K562 (cell line): Measurements from ENCODE around the gene ARG1. TPM values are rescaled to one million over a fixed set of nuclear protein-coding genes. Genes with fewer than 3 reads are reported as not detected.
A peak's percentile ranks its signal among the peaks of the same experiment; 100 is the strongest.

Experiments
- CBX2 ChIP-seq: fragments of 200-600 bp; sonication (generic); IDR thresholded peaks from one replicate; pipeline ENCODE4 v1.6.1; 2012; ENCODE audit warnings: mild to moderate bottlenecking, low read length, inconsistent platforms; ENCODE audit not compliant: insufficient read depth, poor library complexity, severe bottlenecking
- KLF6 ChIP-seq: fragments of 250-450 bp; sonication (Bioruptor Pico); IDR thresholded peaks from 2 replicates; pipeline ENCODE4 v1.4.0; 2020; ENCODE audit warnings: mild to moderate bottlenecking, moderate library complexity, borderline replicate concordance
- MCM3 ChIP-seq: fragments of 450-650 bp; IDR thresholded peaks from 2 replicates; pipeline ENCODE4 v1.6.1; 2016
- MTA2 ChIP-seq: fragments of 450-650 bp; IDR thresholded peaks from 2 replicates; pipeline ENCODE4 v1.6.1; 2016; ENCODE audit warnings: low read depth
- NCOA4 ChIP-seq: fragments of 450-650 bp; IDR thresholded peaks from 2 replicates; pipeline ENCODE4 v1.6.1; 2018; ENCODE audit warnings: mild to moderate bottlenecking; ENCODE audit not compliant: partially characterized antibody
- POLR2AphosphoS5 ChIP-seq: IDR thresholded peaks from 2 replicates; pipeline ENCODE4 v1.6.1; 2011; ENCODE audit warnings: mild to moderate bottlenecking, low read depth, low read length, moderate library complexity; ENCODE audit not compliant: control insufficient read depth, insufficient read depth
- RAD21 ChIP-seq, 2 experiments: fragments of 250-450 bp in 1 of 2; fragments of 450-650 bp in 1 of 2; sonication (Bioruptor Pico) in 1 of 2; formaldehyde crosslinking in 1 of 2; IDR thresholded peaks in 1 of 2; conservative IDR thresholded peaks in 1 of 2; 2 replicates each; pipeline versions ENCODE4 v1.4.0 to v1.8.0; 2020 to 2022; ENCODE audit warnings: mild to moderate bottlenecking in 2 of 2, moderate library complexity in 1 of 2
- SP1 ChIP-seq: sonication (generic); formaldehyde crosslinking; IDR thresholded peaks from 2 replicates; pipeline ENCODE4 v1.8.1; 2022; ENCODE audit warnings: mild to moderate bottlenecking, missing genetic modification reagents
- STAT5B ChIP-seq: fragments of 250-450 bp; sonication (Bioruptor Pico); IDR thresholded peaks from 2 replicates; pipeline ENCODE4 v1.8.0; 2021; ENCODE audit warnings: mild to moderate bottlenecking, inconsistent platforms
- TARDBP ChIP-seq: fragments of 450-650 bp; IDR thresholded peaks from 2 replicates; pipeline ENCODE4 v1.6.1; 2016
- ZC3H8 ChIP-seq: fragments of 450-650 bp; IDR thresholded peaks from 2 replicates; pipeline ENCODE4 v1.6.1; 2017
- ZNF232 ChIP-seq: sonication (generic); formaldehyde crosslinking; IDR thresholded peaks from 2 replicates; pipeline ENCODE4 v1.8.0; 2022; ENCODE audit warnings: mild to moderate bottlenecking, missing genetic modification reagents
- ZNF24 ChIP-seq: fragments of 450-650 bp; IDR thresholded peaks from 2 replicates; pipeline ENCODE4 v1.6.1; 2016
- ZNF3 ChIP-seq: fragments of 250-450 bp; sonication (Bioruptor Pico); IDR thresholded peaks from 2 replicates; pipeline ENCODE4 v1.5.0; 2021; ENCODE audit warnings: mild to moderate bottlenecking, moderate library complexity
- polyA plus RNA-seq, 8 experiments: library from polyadenylated mRNA; depleted of rRNA in 4 of 8; stranded (reverse) in 5 of 8; unstranded in 3 of 8; fragments of >200 nt; fragmentation: Nextera tagmentation in 2 of 8; fragmentation: Illumina TruSeq in 1 of 8; extraction: Ambion mirVana in 2 of 8; extraction: Trizol in 1 of 8; gene quantifications; 2 replicates each; pipeline versions ENCODE4 v1.2.1 to v1.2.3, GENCODE V29; 2011 to 2014; ENCODE audit warnings: inconsistent platforms in 1 of 8, missing spikeins in 1 of 8
- total RNA-seq, 7 experiments: library from RNA; depleted of rRNA in 6 of 7; stranded (reverse); fragments of >200 nt in 6 of 7; fragmentation: Illumina TruSeq in 2 of 7; extraction: Trizol in 2 of 7; gene quantifications; 2 replicates each; pipeline versions ENCODE4 v1.2.1 to v1.2.3, GENCODE V29; 2011 to 2021; ENCODE audit warnings: low replicate concordance in 1 of 7
- TF ChIP-seq, protein P1 (sequence below): sonication (generic); formaldehyde crosslinking; IDR thresholded peaks from 2 replicates; pipeline ENCODE4 v1.8.1; 2022; ENCODE audit warnings: missing genetic modification reagents
- TF ChIP-seq, protein P2 (sequence below): fragments of 250-450 bp; sonication (Bioruptor Pico); IDR thresholded peaks from 2 replicates; pipeline ENCODE4 v1.8.0; 2021; ENCODE audit warnings: moderate library complexity, mild to moderate bottlenecking, inconsistent platforms
- TF ChIP-seq, protein P3 (sequence below), 2 experiments: IDR thresholded peaks; 2 replicates each; pipeline ENCODE4 v1.6.1; 2012; ENCODE audit warnings: improper control_type of control experiment in 2 of 2, low read depth in 2 of 2, low read length in 2 of 2, borderline replicate concordance in 1 of 2
- TF ChIP-seq, protein P4 (sequence below): sonication (generic); formaldehyde crosslinking; IDR thresholded peaks from 2 replicates; pipeline ENCODE4 v1.8.0; 2022; ENCODE audit warnings: mild to moderate bottlenecking, missing genetic modification reagents

ARG1 gene
- total and polyA plus RNA-seq, 9 of the 15 experiments (the other 6 are each of a cell fraction or from before 2014, with no cell fraction given), result 0.03 to 0.20 (median 0.08) TPM; not detected in 3

DNA sequence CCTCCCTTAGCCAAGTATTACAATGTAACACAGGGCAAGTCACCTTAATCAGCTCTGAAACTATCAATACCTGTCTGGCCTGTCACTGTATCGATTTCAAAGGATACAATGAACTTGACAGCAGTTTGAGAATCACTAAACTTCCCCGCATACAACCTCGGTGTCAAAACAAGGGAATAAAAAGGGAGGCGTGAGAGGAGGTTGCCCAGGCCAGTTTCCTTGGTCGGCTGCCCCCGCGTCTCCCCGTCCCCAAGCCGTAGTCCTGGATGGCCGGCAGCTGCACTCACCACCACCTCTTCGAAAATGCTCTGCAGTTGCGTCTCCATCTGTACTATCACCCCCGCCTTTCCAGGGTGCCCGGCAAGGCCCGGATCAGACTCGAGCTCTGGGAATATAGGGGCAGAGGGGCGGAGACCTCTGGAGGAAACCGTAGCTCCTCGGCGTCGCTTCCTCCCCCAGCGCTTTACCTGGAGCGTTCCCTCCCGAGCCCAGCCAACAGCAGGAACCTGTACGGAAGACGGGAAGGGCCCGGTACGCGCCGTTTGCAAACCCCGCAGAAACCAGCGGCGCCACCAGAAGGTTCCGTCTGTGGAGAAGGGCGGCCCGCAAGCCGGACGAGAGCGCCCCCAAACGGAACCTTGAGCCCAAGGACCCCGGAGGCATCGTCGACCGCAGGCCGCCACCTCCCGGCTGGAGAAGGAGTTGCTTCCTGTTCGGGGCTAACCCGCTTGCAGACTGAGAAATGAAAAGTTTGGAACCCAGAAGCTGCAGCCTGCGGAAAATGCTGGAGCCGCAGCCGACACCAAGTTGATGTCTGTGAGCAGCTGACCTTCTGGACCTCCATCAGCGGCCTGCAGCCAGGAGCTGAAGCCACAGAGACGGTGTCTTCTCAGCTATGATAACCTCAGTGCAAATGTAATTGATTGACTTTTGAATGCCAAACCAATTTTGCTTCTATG is 55.0 kb downstream of the ARG1 start, which contains the start of gene MED23 (continued):
- TF ChIP-seq TARDBP, result peak; percentile 94; the same call in 1 of the 2 replicates
- peak; percentile 88 for TF ChIP-seq POLR2AphosphoS5
- peak; percentile 74; the same call in 1 of the 2 replicates for TF ChIP-seq ZNF232
- TF ChIP-seq KLF6 (CRISPR knock-in tag), result peak; percentile 70; the same call in 1 of the 2 replicates
- TF ChIP-seq, protein P1, sequence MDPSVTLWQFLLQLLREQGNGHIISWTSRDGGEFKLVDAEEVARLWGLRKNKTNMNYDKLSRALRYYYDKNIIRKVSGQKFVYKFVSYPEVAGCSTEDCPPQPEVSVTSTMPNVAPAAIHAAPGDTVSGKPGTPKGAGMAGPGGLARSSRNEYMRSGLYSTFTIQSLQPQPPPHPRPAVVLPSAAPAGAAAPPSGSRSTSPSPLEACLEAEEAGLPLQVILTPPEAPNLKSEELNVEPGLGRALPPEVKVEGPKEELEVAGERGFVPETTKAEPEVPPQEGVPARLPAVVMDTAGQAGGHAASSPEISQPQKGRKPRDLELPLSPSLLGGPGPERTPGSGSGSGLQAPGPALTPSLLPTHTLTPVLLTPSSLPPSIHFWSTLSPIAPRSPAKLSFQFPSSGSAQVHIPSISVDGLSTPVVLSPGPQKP (CRISPR knock-in tag), result no peak
- TF ChIP-seq MCM3, result no peak
- TF ChIP-seq RAD21 (CRISPR knock-in tag; conservative IDR thresholded peaks at IDR 0.05 in 1 of 2, IDR thresholded peaks at IDR 0.05 in 1 of 2), result peak; percentile 77 to 88
- no peak; the same call in none of the 2 replicates for TF ChIP-seq ZNF24
- TF ChIP-seq, protein P2, sequence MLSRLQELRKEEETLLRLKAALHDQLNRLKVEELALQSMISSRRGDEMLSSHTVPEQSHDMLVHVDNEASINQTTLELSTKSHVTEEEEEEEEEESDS (CRISPR knock-in tag), result no peak
- TF ChIP-seq CBX2, result no peak
- TF ChIP-seq, protein P3, sequence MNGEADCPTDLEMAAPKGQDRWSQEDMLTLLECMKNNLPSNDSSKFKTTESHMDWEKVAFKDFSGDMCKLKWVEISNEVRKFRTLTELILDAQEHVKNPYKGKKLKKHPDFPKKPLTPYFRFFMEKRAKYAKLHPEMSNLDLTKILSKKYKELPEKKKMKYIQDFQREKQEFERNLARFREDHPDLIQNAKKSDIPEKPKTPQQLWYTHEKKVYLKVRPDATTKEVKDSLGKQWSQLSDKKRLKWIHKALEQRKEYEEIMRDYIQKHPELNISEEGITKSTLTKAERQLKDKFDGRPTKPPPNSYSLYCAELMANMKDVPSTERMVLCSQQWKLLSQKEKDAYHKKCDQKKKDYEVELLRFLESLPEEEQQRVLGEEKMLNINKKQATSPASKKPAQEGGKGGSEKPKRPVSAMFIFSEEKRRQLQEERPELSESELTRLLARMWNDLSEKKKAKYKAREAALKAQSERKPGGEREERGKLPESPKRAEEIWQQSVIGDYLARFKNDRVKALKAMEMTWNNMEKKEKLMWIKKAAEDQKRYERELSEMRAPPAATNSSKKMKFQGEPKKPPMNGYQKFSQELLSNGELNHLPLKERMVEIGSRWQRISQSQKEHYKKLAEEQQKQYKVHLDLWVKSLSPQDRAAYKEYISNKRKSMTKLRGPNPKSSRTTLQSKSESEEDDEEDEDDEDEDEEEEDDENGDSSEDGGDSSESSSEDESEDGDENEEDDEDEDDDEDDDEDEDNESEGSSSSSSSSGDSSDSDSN (IDR thresholded peaks at IDR 0.05; ENCODE audit: borderline replicate concordance in 1 of 2, low read depth in 2 of 2, low read length in 2 of 2), result peak; percentile 86 to 90; a peak in 3 of 4 replicates
- TF ChIP-seq SP1, result peak; percentile 99
- no peak for TF ChIP-seq MTA2
- no peak for TF ChIP-seq ZC3H8
- TF ChIP-seq, protein P4, sequence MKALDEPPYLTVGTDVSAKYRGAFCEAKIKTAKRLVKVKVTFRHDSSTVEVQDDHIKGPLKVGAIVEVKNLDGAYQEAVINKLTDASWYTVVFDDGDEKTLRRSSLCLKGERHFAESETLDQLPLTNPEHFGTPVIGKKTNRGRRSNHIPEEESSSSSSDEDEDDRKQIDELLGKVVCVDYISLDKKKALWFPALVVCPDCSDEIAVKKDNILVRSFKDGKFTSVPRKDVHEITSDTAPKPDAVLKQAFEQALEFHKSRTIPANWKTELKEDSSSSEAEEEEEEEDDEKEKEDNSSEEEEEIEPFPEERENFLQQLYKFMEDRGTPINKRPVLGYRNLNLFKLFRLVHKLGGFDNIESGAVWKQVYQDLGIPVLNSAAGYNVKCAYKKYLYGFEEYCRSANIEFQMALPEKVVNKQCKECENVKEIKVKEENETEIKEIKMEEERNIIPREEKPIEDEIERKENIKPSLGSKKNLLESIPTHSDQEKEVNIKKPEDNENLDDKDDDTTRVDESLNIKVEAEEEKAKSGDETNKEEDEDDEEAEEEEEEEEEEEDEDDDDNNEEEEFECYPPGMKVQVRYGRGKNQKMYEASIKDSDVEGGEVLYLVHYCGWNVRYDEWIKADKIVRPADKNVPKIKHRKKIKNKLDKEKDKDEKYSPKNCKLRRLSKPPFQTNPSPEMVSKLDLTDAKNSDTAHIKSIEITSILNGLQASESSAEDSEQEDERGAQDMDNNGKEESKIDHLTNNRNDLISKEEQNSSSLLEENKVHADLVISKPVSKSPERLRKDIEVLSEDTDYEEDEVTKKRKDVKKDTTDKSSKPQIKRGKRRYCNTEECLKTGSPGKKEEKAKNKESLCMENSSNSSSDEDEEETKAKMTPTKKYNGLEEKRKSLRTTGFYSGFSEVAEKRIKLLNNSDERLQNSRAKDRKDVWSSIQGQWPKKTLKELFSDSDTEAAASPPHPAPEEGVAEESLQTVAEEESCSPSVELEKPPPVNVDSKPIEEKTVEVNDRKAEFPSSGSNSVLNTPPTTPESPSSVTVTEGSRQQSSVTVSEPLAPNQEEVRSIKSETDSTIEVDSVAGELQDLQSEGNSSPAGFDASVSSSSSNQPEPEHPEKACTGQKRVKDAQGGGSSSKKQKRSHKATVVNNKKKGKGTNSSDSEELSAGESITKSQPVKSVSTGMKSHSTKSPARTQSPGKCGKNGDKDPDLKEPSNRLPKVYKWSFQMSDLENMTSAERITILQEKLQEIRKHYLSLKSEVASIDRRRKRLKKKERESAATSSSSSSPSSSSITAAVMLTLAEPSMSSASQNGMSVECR (CRISPR knock-in tag), result peak; percentile 85
- TF ChIP-seq STAT5B (CRISPR knock-in tag), result no peak
- TF ChIP-seq ZNF3 (CRISPR knock-in tag), result no peak
- no peak for TF ChIP-seq NCOA4
